HS-27A (cell line): Measurements from ENCODE around the gene TARBP2.
A peak's percentile ranks its signal among the peaks of the same experiment; 100 is the strongest.

Experiments
- DNase-seq: peaks from one replicate; pipeline ENCODE4 v3.0.0-alpha.2; 2012; ENCODE audit warnings: low read depth, missing footprints

Gene TARBP2

GRCh38 chr12:53500776-53501614, at the start of gene TARBP2:
TARBP2 (plus strand) TSS chr12:53501283; CDS start chr12:53501409, 126 bp downstream.
- DNase-seq = peak; percentile 95

- DNase-seq = peak; percentile 96
Measured at GRCh38 chr12:53451661-53452158, 49.4 kb upstream of the TARBP2 start, which contains the start of gene PCBP2. PCBP2 (plus strand) TSS chr12:53452102; CDS start chr12:53454801, 2,699 bp downstream.

DNA sequence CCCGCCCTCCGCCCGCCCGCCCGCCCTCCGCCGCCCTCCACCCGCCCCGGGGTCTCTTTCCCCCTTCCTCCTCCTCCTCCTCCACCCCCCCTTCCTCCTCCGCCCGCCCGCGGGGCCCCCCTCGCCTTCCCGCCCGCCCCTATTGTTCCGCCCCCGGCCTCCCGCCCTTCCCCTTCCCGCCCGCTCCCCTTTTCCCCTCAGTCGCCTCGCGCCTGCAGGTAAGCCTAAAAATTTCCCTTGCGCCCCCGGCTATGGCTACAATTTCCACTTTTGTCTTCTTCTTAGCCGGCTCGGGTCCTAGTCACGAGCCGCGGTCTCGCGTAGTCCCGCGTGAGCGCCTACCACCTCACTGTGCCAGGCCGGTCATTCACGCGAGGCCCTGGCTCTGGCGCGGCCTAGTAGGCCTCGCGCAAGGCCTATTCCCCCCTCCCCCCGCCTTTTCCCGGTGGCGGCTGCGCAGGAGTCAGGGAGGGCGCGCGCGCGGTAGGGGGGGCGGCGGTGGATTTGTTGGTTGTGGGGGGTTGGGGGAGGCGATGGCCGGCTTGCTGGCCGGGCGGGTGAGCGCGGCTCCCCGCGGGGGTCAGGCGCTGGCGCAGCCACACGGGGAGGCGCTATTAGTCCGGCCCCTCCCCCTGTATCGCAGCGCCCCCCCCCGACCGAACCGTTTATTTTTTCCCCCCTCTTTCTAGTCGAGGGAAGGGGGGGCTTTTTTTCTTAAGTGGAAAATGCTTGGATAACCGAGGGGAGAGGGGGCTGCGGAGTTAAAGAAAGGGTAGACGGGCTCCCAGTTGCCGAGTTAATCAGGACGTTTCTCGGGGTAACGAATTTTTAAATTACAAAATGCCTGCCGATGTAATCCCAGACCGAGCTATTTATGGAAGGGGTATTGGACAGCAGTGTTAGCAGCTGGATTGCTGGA, 48.7 kb upstream of the TARBP2 start:
- peak; percentile 58 for DNase-seq

- no peak for DNase-seq
Measured at GRCh38 chr12:53453953-53454640, 47.0 kb upstream of the TARBP2 start.

- no peak for DNase-seq
Measured at GRCh38 chr12:53454707-53455106, 46.4 kb upstream of the TARBP2 start.

- DNase-seq = no peak
Measured at GRCh38 chr12:53456654-53457366, 44.3 kb upstream of the TARBP2 start.

GRCh38 chr12:53459097-53459496, 42.0 kb upstream of the TARBP2 start:
- DNase-seq = no peak

DNA sequence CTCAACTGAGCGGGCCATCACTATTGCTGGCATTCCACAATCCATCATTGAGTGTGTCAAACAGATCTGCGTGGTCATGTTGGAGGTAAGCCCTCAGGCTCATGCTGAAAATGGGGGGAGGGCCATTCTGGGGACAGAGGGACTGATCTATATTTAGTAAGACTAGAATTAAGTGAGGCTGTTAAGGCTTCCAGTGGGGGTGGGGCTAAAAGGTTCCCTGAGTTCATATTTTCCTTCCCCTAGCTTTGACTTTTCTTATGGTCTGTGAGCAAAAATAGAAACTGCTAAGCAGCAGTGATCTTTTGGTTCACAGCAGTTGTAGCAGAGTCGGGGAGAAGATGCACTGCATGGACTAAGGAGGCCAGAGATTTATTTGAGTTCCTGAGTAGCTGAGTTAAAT, 40.0 kb upstream of the TARBP2 start:
- no peak for DNase-seq

GRCh38 chr12:53461591-53461990, 39.5 kb upstream of the TARBP2 start:
- no peak for DNase-seq

DNA sequence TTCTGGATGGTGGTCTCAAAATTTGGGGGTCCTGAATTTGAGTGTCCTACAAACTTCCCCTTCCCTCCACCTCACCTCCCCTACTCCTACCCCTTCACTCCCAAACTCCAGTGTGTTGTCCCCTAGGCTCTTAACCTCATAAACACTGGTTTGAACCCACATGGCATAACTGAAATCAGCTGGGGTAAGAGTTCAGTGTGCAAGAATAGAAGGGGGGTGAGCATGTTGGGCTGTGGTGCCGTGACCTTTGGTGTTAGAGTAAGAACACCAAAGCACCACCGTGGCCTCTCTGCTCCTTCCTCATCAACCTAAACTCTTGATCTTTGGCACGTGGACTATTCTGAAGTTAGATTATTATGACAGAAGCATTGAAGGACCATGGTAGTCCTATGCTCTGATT, 38.1 kb upstream of the TARBP2 start:
- no peak for DNase-seq

- DNase-seq = no peak
Measured at GRCh38 chr12:53463802-53464560, 37.1 kb upstream of the TARBP2 start.

DNA sequence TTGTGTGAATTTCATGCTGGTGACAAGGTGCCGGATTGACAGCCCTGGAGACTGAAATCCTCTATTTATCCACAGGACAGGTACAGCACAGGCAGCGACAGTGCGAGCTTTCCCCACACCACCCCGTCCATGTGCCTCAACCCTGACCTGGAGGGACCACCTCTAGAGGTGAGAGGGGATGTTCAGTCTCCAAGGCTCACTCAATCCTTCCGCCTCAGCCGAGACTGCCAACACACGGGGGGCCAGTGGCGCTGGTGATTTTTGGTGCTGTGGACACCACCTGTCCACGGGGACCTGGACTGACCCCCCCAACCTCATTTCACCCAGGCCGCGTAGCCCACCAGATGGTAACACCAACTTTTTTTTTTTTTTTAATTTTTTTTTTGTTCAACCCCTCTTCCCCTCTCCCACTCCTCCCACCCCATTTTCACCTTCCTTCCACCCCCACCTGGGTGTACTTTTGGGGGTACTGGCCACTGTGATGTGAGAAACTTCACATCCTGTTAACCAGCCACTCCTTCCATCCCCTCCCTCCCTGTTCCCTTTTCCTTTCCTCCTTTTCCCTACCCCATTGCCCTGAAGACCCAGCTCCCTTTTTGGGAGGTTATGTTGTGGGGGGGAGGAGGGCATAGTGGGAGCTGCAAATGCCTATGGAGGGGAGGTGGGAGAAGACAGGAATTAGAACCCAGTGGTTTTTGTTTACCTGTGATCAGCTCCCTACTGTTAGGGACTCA, 36.2 kb upstream of the TARBP2 start:
- DNase-seq = no peak

DNA sequence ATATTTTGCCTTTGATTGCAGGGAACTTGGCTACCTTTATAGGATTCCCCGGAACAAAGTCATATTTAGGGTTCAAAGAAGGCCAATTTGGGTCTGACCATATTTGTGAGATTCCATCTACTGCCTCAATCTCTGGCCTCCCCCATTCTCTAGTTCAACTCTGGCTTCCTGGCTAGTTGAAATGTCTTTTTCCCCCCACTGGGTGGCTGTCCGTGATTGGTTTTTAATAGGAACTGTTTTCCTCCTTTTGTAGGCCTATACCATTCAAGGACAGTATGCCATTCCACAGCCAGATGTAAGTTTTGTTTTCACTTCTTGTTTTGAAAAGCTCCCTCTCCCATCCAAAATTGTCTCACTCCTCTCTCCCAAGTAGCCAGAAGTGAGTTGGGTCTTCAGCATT, 35.4 kb upstream of the TARBP2 start:
- DNase-seq = no peak

DNA sequence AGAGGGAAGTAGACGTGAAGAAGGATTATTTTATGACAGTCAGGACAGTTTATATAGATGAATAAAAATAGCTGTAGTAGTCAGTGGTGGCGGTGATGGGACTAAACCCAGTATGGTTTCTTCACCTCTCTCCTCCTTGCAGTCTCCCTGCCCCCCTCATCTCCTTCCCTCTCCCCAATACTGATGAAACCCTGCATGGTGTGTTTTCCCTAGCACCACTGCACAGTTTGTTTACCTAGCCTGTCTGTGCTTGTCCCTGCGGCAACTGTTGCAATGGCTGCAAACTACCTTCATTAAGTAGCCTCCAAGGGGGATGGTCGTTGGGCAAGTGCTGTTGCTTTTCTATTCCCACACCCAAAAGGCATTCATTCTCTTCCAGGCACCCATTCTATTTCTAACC, 34.4 kb upstream of the TARBP2 start:
- no peak for DNase-seq

DNA sequence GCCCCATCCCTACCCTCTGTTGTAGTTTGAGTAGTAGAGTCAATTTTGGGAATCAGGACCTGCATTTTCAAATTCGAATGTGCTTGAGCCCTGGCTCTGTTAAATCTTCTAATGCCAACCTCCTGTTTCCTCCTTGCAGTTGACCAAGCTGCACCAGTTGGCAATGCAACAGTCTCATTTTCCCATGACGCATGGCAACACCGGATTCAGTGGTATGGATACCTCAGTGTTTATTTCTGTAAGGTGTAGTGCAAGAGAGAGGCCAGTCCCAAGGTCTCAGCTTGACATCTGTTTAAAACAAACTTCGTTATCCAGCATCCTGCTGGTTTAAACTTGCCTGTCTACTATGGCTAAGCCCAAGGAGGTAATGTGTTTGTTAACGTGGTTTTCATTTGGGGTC, 34.0 kb upstream of the TARBP2 start:
- no peak for DNase-seq

- no peak for DNase-seq
Measured at GRCh38 chr12:53467880-53468279, 33.2 kb upstream of the TARBP2 start.

- no peak for DNase-seq
Measured at GRCh38 chr12:53468282-53468681, 32.8 kb upstream of the TARBP2 start.

DNA sequence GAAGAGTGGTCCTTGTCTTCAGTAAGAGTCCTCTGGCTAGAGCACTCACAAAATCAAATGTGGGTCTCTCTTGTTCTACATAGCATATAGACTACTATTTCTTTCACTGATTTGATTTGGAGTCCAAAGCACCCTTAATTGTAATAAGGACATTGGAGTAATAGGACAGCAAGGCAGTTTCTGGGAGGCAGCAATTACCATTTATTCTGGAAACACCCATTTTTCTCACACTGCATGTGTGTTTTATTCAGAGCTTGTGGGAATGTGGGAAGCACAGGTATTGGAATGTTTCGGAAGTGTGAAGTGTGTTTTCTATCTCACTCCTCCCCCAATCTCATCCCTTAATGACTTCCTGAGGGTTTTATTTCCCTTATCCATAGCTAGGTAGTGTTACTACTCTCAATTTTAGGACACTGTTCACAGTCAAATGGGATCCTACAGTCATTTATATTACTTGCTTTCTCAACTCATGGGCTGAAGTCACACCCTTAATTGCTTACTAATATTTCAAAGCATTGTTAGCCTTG, 29.0 kb upstream of the TARBP2 start:
- DNase-seq = no peak

GRCh38 chr12:53474077-53474476, 27.0 kb upstream of the TARBP2 start:
- DNase-seq = no peak

- no peak for DNase-seq
Measured at GRCh38 chr12:53474819-53475218, 26.3 kb upstream of the TARBP2 start.
